Naive thymus-derived CD4-positive, alpha-beta T cell (primary cell): Measurements from ENCODE around the gene BIN1. TPM values are rescaled to one million over a fixed set of nuclear protein-coding genes. Genes with fewer than 3 reads are reported as not detected.
A peak's percentile ranks its signal among the peaks of the same experiment; 100 is the strongest.

Experiments used
- ATAC-seq: fragments of 150-1000 bp; cut with Tn5 transposase; 2 replicates; pipeline ENCODE4 v1.10.0; 2021; ENCODE audit warnings: mild to moderate bottlenecking, moderate library complexity
- CTCF ChIA-PET: fragments of 350-600 bp; sonication (Branson Sonifier 250); formaldehyde crosslinking; loops from one replicate; lab custom pipeline; 2021; ENCODE audit warnings: antibody characterized with exemption; lab: Charles Lee
- POLR2A ChIA-PET: fragments of 350-600 bp; sonication (Branson Sonifier 250); formaldehyde crosslinking; loops from one replicate; lab custom pipeline; 2021; ENCODE audit warnings: antibody characterized with exemption, inconsistent platforms; lab: Charles Lee
- DNase-seq, 9 donors: peaks; one replicate each; pipeline versions ENCODE4 v3.0.0 to v3.0.0-alpha.2; 2020 to 2022; ENCODE audit warnings: mixed read lengths in 1 of 9
- H3K27ac ChIP-seq: one replicate; pipeline ENCODE4 v1.7.0; 2013; ENCODE audit warnings: mild to moderate bottlenecking, low read depth, low read length, moderate library complexity
- H3K27me3 ChIP-seq, 2 donors: one replicate each; pipeline ENCODE4 v1.7.0; 2013; ENCODE audit warnings: low read length in 2 of 2, mild to moderate bottlenecking in 2 of 2, moderate library complexity in 2 of 2; ENCODE audit not compliant: control insufficient read depth in 2 of 2, insufficient read depth in 2 of 2
- H3K36me3 ChIP-seq, 3 experiments: 1 replicate in 2 of 3; 2 replicates in 1 of 3; pipeline ENCODE4 v1.7.0; 2013; ENCODE audit warnings: low read length in 3 of 3, mild to moderate bottlenecking in 3 of 3, moderate library complexity in 1 of 3; ENCODE audit not compliant: insufficient read depth in 3 of 3, control insufficient read depth in 2 of 3
- H3K4me1 ChIP-seq, 2 donors: one replicate each; pipeline ENCODE4 v1.7.0; 2013; ENCODE audit warnings: low read length in 2 of 2, mild to moderate bottlenecking in 2 of 2, moderate library complexity in 1 of 2; ENCODE audit not compliant: control insufficient read depth in 2 of 2, insufficient read depth in 2 of 2
- H3K4me3 ChIP-seq: 2 replicates; pipeline ENCODE4 v1.7.0; 2013; ENCODE audit warnings: mild to moderate bottlenecking, low read length
- H3K9me3 ChIP-seq, 3 experiments: 1 replicate in 2 of 3; 2 replicates in 1 of 3; pipeline ENCODE4 v1.7.0; 2013; ENCODE audit warnings: low read length in 3 of 3; ENCODE audit not compliant: control insufficient read depth in 2 of 3
- H3K27ac Mint-ChIP-seq, 9 donors: one replicate each; pipeline ENCODE4 v1.8.0; 2020 to 2022; ENCODE audit warnings: mixed read lengths in 9 of 9, mild to moderate bottlenecking in 8 of 9, moderate library complexity in 5 of 9, inconsistent platforms in 2 of 9
- H3K27me3 Mint-ChIP-seq, 5 donors: one replicate each; pipeline ENCODE4 v1.8.0; 2021 to 2022; ENCODE audit warnings: mixed read lengths in 5 of 5, mild to moderate bottlenecking in 1 of 5
- H3K36me3 Mint-ChIP-seq, 5 donors: one replicate each; pipeline ENCODE4 v1.8.0; 2020 to 2022; ENCODE audit warnings: mixed read lengths in 5 of 5, mild to moderate bottlenecking in 3 of 5, inconsistent platforms in 1 of 5
- H3K4me1 Mint-ChIP-seq, 7 donors: one replicate each; pipeline ENCODE4 v1.8.0; 2020 to 2022; ENCODE audit warnings: mixed read lengths in 7 of 7, mild to moderate bottlenecking in 3 of 7, inconsistent platforms in 1 of 7
- H3K4me3 Mint-ChIP-seq, 10 donors: one replicate each; pipeline ENCODE4 v1.8.0; 2020 to 2022; ENCODE audit warnings: mild to moderate bottlenecking in 10 of 10, mixed read lengths in 10 of 10, moderate library complexity in 6 of 10, inconsistent platforms in 2 of 10
- H3K9me3 Mint-ChIP-seq, 11 donors: one replicate each; pipeline ENCODE4 v1.8.0; 2020 to 2022; ENCODE audit warnings: mixed read lengths in 11 of 11, mild to moderate bottlenecking in 4 of 11, inconsistent platforms in 1 of 11, moderate library complexity in 1 of 11
- intact Hi-C, 2 donors: fragments of 100-400 bp; cut with micrococcal nuclease; formaldehyde crosslinking; loops; one replicate each; pipeline ENCODE4 v1.15.1; 2023
- polyA plus RNA-seq, 2 donors: library from polyadenylated mRNA; unstranded; fragments of 300-500 nt; fragmentation: Illumina TruSeq; gene quantifications; one replicate each; pipeline ENCODE4 v1.2.3, GENCODE V29; 2021
- total RNA-seq, 6 experiments: library from RNA in 5 of 6; stranded (reverse) in 5 of 6; gene quantifications; 1 replicate in 5 of 6; 2 replicates in 1 of 6; pipeline ENCODE4 v1.2.3 and lab custom pipeline; 2021 to 2026

BIN1 gene
- total and polyA plus RNA-seq, 7 experiments from 2014 or later = 103 to 161 (median 117) TPM

DNA sequence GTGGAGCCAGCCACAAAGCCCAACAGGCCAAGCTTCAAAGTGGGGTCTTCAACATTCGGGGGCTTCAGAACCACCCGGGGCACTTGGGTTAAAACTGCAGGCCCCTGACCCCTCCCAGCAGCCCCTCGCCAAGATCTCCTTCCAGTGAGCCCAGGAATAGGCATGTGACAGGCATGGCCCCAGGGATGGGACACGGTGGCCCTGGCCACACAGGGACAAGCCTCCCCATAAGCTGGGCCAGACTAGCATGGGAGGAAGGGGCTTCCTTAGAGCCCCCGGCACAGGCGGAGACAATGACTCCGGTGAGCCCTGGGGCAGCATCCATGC lies 52.4 kb downstream of the BIN1 start:
- H3K9me3 Mint-ChIP-seq = peaks cover 0 to 2% (median 0%) of the 10 kb centered on the region in 11 donors

DNA sequence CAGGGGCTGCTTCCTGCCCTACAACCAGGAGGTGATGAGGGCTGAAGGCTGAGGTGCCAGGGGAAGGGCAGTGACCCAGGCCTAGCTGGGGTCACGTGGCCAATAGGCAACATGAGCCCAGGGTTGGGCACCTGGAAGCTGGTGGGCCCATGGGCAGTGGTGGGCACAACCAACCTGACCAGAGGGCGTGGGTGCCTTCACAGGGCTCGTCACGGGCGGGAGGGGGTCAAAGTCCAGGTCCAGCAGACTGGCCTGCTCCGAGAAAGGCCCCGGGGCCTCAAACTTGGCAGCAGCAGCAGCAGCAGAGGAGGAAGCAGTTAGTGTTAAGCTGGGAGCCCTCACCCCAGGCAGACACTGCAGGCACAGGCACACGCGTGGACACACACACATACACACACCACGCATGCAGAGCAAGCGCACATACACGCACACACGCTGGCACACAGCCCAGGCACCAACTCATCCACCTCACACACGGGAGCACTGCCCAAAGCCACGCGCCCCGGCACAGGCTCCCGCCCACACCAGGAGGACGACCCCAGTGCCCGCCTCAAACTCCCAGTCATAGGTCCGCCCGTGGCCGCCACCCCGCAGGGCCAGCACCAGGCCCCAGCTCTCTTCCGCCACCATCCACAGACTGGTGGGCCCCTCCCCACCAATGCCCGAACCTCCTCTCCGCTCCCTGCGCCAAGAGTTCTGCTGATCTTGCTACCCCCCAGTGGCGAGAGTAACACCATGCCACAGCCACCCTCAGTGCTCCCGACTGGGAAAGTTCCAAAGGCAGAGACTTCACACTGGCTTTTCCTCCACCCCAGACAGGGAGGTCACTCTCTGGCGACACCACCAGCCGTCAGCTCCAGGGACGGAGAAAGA lies 53.0 kb downstream of the BIN1 start:
- intact Hi-C loops = no loop called here
- peaks cover 0 to 6% (median 4%) of the 10 kb centered on the region in 5 donors for H3K36me3 Mint-ChIP-seq
- ChIA-PET CTCF (no interaction called here), POLR2A (no interaction called here)
- H3K4me3 Mint-ChIP-seq = no peak overlapping the region
- H3K4me1 Mint-ChIP-seq = peaks cover 0 to 6% (median 0%) of the 10 kb centered on the region in 7 donors
- no peaks in the 10 kb centered on the region for H3K4me1 ChIP-seq
- no peak overlapping the region for H3K27ac ChIP-seq
- no peaks in the 10 kb centered on the region for H3K27me3 Mint-ChIP-seq
- ATAC-seq = no peak
- H3K36me3 ChIP-seq = peaks cover 0 to 88% (median 3%) of the 10 kb centered on the region in 3 experiments
- peaks cover 0 to 2% (median 0%) of the 10 kb centered on the region in 11 donors for H3K9me3 Mint-ChIP-seq
- H3K9me3 ChIP-seq = no peaks in the 10 kb centered on the region
- no peak overlapping the region for H3K4me3 ChIP-seq
- H3K27ac Mint-ChIP-seq = peak overlapping the region in 2 of 9 donors; percentile 41 to 77
- no peaks in the 10 kb centered on the region for H3K27me3 ChIP-seq
- no peak for DNase-seq

More for the DNA sequence above, 52.4 kb downstream of the BIN1 start:
- intact Hi-C loops = no loop called here
- H3K4me1 ChIP-seq = no peaks in the 10 kb centered on the region
- H3K27me3 Mint-ChIP-seq = no peaks in the 10 kb centered on the region
- no peak overlapping the region for H3K4me3 ChIP-seq
- no peak overlapping the region for H3K27ac ChIP-seq
- no peak overlapping the region for H3K4me3 Mint-ChIP-seq
- no peak for ATAC-seq
- H3K36me3 Mint-ChIP-seq = peaks cover 0 to 8% (median 4%) of the 10 kb centered on the region in 5 donors
- CTCF ChIA-PET = no interaction called here
- H3K9me3 ChIP-seq = no peaks in the 10 kb centered on the region
- H3K36me3 ChIP-seq = peaks cover 0 to 88% (median 3%) of the 10 kb centered on the region in 3 experiments
- POLR2A ChIA-PET = no interaction called here
- H3K4me1 Mint-ChIP-seq = peaks cover 0 to 9% (median 0%) of the 10 kb centered on the region in 7 donors
- peak overlapping the region in 1 of 9 donors; percentile 47 for H3K27ac Mint-ChIP-seq
- H3K27me3 ChIP-seq = no peaks in the 10 kb centered on the region
- DNase-seq = no peak

DNA sequence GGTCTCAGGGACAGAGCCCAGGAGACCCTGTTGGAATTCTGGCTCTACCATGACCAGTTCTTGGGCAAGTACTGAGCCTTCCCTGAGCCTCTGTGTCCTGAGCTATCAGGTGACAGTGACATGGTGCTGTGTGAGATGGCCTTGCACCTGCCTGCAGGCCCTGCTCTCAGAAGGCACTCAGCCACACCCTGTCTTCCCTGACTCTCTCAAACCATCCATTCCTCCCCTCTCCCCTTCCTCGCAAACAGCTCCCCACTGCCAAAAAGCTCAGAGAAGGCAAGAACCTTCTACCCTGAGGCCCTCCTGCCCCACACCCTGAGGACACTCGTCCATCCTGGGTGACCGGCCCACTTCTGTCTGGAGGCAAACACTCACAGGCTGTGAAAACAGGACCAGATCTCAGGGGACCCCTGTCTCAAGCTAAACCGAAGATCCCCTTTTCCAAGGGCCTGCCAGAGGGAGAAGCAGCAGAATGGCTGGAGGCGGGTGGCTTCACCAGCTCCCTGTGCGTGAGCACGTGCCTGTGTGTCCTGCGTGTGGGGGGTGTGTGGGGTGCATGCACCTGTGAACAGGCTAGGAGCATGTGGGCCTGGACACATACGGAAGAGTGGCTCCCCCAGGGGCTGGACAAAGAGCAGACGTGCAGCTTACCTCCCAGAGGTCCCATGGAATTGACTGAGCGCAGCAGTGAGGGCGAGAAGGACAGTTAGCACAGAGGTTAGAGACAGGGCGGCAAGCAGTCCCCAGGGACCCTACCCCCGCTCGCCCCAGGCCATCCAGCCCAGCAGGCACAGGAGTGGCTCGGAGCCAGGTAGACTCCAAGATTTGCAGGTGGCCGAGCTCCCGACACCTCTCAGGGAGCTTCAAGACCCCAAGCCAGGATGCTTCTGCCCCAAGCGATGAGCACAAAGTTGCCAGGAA lies 53.9 kb downstream of the BIN1 start:
- no peak overlapping the region for H3K27ac ChIP-seq
- CTCF ChIA-PET = no interaction called here
- no peak for ATAC-seq
- POLR2A ChIA-PET = no interaction called here
- no peak overlapping the region for H3K4me3 Mint-ChIP-seq
- peaks cover 0 to 88% (median 5%) of the 10 kb centered on the region in 3 experiments for H3K36me3 ChIP-seq
- peaks cover 0 to 9% (median 4%) of the 10 kb centered on the region in 5 donors for H3K36me3 Mint-ChIP-seq
- peak overlapping the region in 4 of 9 donors; percentile 44 to 77 (median 71) for H3K27ac Mint-ChIP-seq
- intact Hi-C loops = no loop called here
- H3K27me3 ChIP-seq = no peaks in the 10 kb centered on the region
- H3K9me3 Mint-ChIP-seq = peaks cover 0 to 2% (median 0%) of the 10 kb centered on the region in 11 donors
- H3K4me1 Mint-ChIP-seq = peaks cover 0 to 5% (median 0%) of the 10 kb centered on the region in 7 donors
- no peaks in the 10 kb centered on the region for H3K27me3 Mint-ChIP-seq
- peak in 1 of 9 donors; percentile 3 for DNase-seq
- H3K4me3 ChIP-seq = no peak overlapping the region
- H3K9me3 ChIP-seq = no peaks in the 10 kb centered on the region
- H3K4me1 ChIP-seq = no peaks in the 10 kb centered on the region

DNA sequence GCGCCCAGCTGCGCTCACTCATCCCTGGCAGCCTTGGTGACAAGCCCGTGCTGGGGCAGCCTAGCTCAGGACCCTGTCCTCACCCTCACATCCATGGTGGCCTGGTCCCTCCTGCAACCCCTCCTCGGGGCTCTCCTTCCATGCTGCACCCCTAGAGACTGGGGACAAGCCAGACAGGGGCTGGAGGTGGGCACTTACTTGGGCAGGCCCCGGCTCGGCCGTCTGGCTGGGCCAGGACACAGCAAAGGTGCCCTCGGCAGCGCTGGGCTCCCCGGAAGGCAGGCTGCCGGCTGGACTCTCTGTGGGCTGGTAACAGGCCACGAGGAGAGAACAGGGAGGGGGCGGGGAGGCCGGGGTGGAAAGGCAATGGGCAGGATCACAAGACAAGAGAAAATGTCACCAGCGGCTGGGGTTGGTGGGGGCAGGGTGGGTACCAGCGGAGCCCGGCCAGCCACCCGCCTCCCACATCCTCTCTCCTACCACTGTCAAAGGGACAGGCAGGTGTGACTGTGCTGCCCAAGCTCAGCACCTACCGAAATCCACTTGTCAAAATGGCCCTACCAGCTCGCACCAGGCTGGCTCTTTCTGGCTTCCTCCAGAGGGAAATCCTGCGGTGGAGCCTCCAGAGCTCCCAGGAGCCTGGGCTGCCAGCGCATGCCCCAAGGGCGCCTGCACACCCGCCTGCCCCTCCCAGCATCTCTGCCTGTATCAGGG lies 54.7 kb downstream of the BIN1 start:
- intact Hi-C loops = no loop called here
- no peaks in the 10 kb centered on the region for H3K27me3 ChIP-seq
- POLR2A ChIA-PET = no interaction called here
- H3K27ac ChIP-seq = no peak overlapping the region
- Mint-ChIP-seq H3K4me3 (no peak overlapping the region), H3K36me3 (peaks cover 0 to 12% (median 4%) of the 10 kb centered on the region in 5 donors), H3K27ac (peak overlapping the region in 2 of 9 donors; percentile 70 to 77), H3K27me3 (no peaks in the 10 kb centered on the region), H3K4me1 (peaks cover 0 to 5% (median 0%) of the 10 kb centered on the region in 7 donors), H3K9me3 (peaks cover 0 to 2% (median 0%) of the 10 kb centered on the region in 11 donors)
- CTCF ChIA-PET = no interaction called here
- H3K9me3 ChIP-seq = no peaks in the 10 kb centered on the region
- H3K4me1 ChIP-seq = no peaks in the 10 kb centered on the region
- DNase-seq = no peak
- H3K4me3 ChIP-seq = no peak overlapping the region
- peaks cover 0 to 88% (median 5%) of the 10 kb centered on the region in 3 experiments for H3K36me3 ChIP-seq
- ATAC-seq = no peak

- ATAC-seq (no peak), DNase-seq (peak in 1 of 9 donors; percentile 4)
- Histone ChIP-seq H3K4me1 (no peaks in the 10 kb centered on the region), H3K9me3 (no peaks in the 10 kb centered on the region), H3K36me3 (peaks cover 0 to 81% (median 5%) of the 10 kb centered on the region in 3 experiments), H3K4me3 (no peak overlapping the region), H3K27ac (no peak overlapping the region), H3K27me3 (no peaks in the 10 kb centered on the region)
- Mint-ChIP-seq H3K9me3 (peaks cover 0 to 2% (median 0%) of the 10 kb centered on the region in 11 donors), H3K36me3 (peaks cover 0 to 10% (median 4%) of the 10 kb centered on the region in 5 donors), H3K4me3 (no peak overlapping the region), H3K27me3 (no peaks in the 10 kb centered on the region), H3K27ac (no peak overlapping the region), H3K4me1 (peaks cover 0 to 4% (median 2%) of the 10 kb centered on the region in 7 donors)
- intact Hi-C loops = no loop called here
- POLR2A ChIA-PET = no interaction called here
- CTCF ChIA-PET = no interaction called here
These were observed 55.6 kb downstream of the BIN1 start for GRCh38 chr2:127051116-127052056.
